HEK293 (cell line): ENCODE results near the gene PHLPP2.

ENCODE experiments used
- ZNF558 ChIP-seq: fragments of 450-650 bp; formaldehyde crosslinking; IDR thresholded peaks from 2 replicates; pipeline ENCODE4 v1.5.1; 2016; ENCODE audit warnings: missing biosample characterization, missing genetic modification characterization
- ZNF776 ChIP-seq: fragments of 450-650 bp; formaldehyde crosslinking; IDR thresholded peaks from 2 replicates; pipeline ENCODE4 v1.5.0; 2017; ENCODE audit warnings: missing biosample characterization, missing genetic modification characterization, borderline replicate concordance
- TF ChIP-seq, protein P1 (sequence below): fragments of 450-650 bp; formaldehyde crosslinking; IDR thresholded peaks from 2 replicates; pipeline ENCODE4 v1.5.1; 2016; ENCODE audit warnings: missing biosample characterization, missing genetic modification characterization

DNA sequence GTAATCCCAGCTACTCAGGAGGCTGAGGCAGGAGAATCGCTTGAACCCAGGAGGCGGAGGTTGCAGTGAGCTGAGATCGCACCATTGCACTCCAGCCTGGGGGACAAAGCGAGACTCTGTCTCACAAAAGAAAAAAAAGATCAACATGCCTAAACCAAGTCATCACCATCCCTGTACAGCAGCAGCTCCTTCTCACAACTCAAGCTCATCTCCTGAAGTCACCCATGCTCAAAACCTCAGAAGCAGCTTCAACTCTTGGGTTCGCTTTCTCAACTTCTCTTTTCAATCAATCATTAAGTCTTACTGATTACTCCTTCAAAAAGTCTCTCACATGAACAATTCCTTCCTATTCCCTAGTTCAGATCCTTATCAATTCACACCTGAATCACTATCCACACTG is 31.3 kb downstream of the PHLPP2 start:
- TF ChIP-seq, protein P1, sequence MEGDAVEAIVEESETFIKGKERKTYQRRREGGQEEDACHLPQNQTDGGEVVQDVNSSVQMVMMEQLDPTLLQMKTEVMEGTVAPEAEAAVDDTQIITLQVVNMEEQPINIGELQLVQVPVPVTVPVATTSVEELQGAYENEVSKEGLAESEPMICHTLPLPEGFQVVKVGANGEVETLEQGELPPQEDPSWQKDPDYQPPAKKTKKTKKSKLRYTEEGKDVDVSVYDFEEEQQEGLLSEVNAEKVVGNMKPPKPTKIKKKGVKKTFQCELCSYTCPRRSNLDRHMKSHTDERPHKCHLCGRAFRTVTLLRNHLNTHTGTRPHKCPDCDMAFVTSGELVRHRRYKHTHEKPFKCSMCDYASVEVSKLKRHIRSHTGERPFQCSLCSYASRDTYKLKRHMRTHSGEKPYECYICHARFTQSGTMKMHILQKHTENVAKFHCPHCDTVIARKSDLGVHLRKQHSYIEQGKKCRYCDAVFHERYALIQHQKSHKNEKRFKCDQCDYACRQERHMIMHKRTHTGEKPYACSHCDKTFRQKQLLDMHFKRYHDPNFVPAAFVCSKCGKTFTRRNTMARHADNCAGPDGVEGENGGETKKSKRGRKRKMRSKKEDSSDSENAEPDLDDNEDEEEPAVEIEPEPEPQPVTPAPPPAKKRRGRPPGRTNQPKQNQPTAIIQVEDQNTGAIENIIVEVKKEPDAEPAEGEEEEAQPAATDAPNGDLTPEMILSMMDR: no peak
- TF ChIP-seq ZNF776 (tag by site-specific recombination) (no peak), ZNF558 (tag by site-specific recombination) (no peak)
